Eye (tissue), 1 donor: Measurements from ENCODE around the gene C3orf52.
"Not testable (repeated sequence)": the region's sequence is repeated elsewhere in the genome, so short reads cannot be mapped to it uniquely, and the experiment has no call there.

Experiments used
- DNase-seq: peaks from one replicate; pipeline ENCODE4 v3.0.0-alpha.2; 2015

Gene C3orf52, protein sequence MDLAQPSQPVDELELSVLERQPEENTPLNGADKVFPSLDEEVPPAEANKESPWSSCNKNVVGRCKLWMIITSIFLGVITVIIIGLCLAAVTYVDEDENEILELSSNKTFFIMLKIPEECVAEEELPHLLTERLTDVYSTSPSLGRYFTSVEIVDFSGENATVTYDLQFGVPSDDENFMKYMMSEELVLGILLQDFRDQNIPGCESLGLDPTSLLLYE

DNA sequence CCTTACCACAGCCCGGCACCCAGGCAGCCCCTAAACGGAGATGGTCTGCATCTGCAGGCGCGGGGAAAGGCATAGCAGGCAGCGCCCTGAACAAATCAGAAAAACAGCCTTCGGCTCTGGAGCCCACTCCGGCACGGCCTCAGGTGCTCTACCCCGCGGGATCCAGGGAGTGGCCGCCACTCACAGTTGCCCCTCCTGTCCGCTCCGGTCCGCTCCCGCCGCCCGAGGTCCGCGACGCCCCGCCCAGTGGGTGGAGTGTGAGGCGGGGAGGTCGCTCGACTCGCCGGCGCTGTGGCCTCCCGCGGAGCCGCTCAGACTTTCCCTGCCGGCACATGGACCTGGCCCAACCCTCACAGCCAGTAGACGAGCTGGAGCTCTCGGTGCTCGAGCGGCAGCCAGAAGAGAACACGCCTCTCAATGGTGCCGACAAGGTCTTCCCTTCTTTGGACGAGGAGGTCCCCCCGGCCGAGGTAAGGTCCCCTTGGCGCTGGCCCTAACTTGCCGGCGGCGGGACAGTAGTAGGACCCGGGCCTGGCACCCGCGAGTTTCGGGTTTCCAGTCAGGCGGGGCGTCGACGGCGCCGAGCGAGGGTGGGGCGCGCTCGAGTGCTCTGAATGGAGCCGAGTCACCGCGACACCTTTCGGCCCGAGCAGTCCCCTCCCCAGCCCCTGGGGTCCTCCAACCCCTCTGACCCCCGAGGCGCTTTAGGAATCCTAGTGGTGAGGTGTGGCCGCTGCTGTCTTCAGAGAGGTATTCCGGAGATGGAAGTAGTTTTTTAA, at the start of gene C3orf52:
Gene C3orf52 (plus strand): TSS at position 314 of the 779 bp plus-strand sequence. CDS start 19 bp downstream, at position 333.
- peak; percentile 86 for DNase-seq

DNA sequence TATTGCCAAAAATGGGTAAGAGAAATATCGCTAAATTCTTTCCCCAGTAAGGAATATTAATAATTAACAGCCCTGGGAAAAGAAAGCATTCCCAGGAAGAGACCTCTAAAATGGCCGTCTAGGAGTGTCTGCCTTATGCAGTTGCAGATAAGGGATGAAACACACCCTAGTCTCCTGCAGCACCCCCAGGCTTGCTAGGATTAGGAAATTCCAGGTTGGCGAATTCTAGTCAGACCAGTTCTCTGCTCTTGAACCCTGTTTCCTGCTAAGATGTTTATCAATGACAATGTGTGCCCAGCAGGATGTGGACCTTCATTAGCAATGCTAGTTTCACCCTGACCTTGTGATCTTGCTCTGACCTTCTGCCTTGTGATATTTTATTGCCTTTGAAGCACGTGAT, 49.0 kb upstream of the C3orf52 start:
- not testable (repeated sequence) for DNase-seq

GRCh38 chr3:112038863-112039262, 47.3 kb upstream of the C3orf52 start:
- DNase-seq: peak; percentile 66

DNA sequence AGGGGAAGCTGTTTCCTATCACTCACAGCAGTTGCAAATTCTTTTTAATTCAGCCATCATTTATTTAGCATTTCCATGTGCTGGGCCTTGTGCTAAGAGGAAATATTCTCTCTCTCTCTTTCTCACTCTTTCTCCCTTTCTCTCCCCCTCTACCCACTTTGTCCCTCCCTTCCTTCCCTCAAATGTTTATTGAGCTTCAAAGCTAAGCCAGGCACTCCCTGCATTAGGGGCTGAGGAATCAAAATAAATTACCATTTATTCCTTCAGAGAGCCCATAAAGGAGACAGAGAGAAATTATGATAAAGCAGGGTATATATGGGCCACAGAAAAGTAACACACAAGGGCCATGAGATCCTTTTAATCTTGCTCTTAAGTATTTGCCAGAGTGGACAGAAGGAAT, 44.9 kb upstream of the C3orf52 start:
- no peak for DNase-seq

- DNase-seq: peak; percentile 62
Observed at GRCh38 chr3:112042842-112043280, 43.3 kb upstream of the C3orf52 start.

DNA sequence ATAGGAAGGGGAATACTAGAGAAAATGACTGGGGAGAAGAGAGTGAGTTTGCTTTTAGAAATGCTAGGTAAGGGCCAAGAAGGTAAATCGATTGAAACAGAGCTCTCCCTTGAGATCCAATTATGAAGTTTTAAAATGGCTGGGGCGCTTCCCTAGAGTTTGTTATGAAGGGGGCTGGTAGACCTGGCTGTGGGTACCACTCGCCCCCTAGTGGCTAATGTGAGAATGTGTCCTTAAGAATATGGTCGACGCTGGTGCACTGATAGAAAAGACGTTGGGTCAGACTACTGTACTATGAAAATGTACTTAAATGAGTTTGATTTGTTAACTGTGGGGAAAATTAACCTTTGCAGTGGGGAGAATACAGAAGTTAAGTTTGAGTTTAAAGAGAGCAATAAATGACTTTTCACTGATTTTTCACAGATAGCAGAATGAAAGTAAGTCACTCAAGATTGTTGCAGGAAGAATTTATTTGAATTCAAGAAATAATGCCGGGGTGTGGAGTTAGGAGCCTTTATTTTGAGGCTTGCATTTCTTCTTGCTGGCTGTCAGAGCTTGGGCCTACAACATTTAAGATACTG, 42.5 kb upstream of the C3orf52 start:
- DNase-seq: peak; percentile 87

- no peak for DNase-seq
Observed at GRCh38 chr3:112046599-112046998, 39.6 kb upstream of the C3orf52 start.

DNA sequence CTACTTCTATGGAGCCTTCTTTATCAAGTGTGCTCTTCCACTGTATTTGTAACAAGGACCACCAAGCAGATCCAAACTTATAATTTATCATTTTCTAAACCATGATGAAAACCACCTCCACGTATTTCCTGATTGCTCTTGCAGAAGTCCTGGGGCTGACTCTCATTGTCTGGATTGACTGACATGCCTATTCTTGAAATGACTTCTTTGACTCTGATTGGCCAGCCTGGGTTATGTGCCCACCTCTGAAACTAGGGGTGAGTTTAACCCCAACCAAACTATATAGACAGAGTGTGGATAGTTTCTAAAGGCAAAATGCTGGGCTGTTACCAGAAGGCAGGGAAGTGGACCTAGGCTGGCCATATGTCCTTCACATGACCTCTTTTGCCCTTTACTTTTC, 38.9 kb upstream of the C3orf52 start:
- no peak for DNase-seq

GRCh38 chr3:112048911-112049310, 37.3 kb upstream of the C3orf52 start:
- DNase-seq: no peak

DNA sequence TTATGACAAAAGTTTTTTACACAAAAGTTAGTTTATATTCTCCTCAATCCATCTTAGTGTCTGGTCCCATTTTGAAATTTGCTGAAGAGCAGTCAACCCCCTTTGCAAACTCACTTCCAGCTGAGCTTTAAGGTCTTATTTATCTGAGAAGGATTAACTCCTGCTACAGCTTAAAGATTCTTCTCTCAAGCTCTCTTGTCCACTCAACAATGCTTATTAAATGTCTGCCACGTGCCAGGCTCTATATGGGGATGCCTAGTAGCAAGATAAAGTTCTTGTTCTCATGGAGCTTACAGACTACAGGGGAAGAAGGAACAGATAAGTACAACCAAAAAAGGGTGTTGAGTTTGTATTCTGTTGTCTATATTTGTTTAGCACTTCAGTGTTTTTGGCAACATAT, 33.0 kb upstream of the C3orf52 start:
- DNase-seq: no peak

DNA sequence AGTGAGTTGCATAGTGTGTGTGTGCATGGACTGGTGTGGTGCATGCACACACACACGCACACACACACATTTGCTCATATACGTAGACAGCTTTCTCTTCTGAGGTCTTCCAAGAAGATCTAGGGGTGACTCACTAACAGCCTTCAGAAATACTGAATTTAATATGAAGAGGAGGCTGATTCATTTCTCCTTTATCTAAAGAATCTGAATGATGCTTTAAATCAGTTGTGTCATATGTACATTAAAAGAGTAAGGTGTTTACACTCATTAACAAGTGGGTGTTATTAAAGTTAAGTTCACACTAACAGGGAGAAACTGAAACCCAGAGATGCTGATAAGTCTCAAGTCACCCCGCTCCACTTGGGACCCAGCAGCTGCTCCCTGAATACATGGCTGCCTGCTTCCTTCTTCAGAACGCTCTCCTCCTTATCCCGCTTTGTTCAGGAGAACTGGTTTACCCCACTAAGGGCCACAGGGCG, 29.7 kb upstream of the C3orf52 start:
- no peak for DNase-seq

GRCh38 chr3:112059497-112059896, 26.7 kb upstream of the C3orf52 start:
- no peak for DNase-seq

- DNase-seq: peak; percentile 22
Observed at GRCh38 chr3:112061152-112061551, 25.0 kb upstream of the C3orf52 start.

GRCh38 chr3:112072387-112073060, 13.7 kb upstream of the C3orf52 start:
- DNase-seq: not testable (repeated sequence)

DNA sequence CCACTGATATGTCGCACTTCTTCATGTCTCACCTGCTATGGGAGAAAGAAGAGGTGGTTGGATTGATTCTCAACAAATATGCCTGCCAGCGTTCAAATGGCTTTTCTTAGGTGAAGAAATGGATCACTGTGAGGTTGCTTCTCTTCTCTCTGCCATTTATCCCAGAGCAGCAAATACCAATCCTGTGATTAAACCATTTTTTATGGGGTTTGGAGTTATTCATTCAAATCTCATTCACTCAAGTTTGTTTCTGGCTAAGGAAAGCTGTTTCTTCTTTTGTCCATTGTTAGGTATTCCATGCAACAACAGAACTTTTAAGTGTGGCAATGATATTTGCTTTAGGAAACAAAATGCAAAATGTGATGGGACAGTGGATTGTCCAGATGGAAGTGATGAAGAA, 12.2 kb upstream of the C3orf52 start:
- DNase-seq: no peak

DNA sequence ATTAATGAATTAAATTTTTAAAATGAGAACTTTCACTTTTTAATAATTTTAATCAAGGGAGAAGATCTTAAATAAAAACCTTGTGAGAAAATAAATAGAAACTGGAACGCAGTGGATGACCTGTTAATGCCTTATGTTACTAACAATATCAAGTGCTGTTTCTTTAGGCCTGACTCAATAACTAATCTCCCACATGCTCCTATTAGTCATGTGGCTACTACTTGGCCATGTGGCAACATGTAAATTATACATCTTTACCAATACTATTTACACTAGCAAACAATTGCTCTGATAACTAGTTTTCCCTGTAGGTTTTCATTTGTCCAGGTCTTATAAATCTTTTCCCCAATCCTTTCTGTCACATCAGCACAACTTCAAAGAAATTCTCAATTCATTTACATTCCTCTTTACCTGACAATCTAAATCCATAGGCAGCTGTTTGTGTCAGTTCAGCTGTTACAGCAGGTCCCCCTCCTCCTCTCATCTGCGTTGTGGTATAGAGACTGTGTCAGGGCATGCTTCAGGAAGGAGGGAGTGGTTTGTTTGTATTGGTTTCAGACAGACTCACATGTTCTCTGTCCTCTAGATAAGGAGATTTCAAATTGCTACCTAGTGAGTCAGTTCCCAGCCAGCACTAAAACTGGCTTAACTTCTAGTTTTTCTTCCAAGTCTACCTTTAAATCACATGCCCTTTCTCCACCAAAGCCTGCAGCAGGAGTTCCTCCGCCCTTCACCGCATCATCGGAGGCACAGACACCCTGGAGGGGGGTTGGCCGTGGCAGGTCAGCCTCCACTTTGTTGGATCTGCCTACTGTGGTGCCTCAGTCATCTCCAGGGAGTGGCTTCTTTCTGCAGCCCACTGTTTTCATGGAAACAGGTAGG, 11.3 kb upstream of the C3orf52 start:
- peak; percentile 48 for DNase-seq

DNA sequence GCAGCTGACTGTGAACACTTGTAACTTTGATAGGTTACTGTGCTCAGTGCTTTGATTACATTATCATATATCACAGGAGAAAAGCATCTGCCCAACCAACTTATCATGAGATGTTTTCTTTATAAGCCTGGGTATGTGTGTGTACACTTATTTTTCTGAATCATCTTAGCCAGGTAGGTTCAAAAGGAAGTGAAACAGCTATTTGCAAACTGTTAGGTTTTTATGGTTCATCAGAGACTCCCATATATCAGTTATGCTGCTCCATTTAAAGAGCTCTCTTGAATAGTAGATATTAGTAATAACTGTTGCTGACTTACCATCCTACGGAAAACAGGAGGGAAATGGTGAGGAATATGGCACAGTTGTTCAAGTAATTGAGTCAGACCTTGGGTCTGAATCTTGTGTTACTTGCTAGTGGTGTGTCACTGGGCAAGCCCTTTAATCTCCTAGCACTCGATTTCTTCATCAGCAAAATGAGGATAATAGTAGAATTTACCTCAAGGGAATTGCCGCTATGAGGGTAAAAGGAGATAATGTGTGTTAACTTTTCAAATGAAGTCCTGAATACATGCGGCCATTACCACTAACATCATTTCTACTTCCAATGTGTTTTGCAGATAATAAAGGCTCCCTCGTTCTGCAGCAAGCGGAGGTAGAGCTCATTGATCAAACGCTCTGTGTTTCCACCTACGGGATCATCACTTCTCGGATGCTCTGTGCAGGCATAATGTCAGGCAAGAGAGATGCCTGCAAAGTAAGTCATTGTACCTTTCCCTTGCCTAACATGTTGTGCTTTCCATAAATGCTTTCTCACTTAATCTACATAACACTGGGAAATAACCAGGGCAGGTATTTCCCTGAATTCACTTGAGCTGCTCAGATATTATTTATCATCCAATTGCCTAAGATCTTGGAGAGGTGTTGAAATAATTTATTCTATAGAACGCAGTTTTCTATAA, 7.8 kb upstream of the C3orf52 start:
- DNase-seq: no peak

DNA sequence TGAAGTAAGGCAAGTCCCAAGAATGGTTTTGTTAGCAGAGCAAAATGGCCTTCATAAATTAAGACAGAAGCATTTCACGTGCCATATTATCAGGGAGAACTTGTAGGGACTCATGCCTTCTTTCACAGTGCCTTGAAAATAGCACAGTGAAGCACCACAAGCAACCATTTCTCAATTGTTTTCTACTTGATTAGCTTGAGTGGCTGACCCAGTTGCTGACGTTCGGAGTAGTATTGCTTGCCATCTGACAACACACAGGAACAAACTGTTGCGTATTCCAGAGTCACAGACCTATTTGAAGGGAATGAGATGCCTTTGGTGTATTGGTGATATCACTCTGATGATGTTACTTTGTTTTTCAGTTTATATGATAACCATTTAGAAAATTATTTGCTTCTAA, 3.0 kb upstream of the C3orf52 start:
- no peak for DNase-seq

DNA sequence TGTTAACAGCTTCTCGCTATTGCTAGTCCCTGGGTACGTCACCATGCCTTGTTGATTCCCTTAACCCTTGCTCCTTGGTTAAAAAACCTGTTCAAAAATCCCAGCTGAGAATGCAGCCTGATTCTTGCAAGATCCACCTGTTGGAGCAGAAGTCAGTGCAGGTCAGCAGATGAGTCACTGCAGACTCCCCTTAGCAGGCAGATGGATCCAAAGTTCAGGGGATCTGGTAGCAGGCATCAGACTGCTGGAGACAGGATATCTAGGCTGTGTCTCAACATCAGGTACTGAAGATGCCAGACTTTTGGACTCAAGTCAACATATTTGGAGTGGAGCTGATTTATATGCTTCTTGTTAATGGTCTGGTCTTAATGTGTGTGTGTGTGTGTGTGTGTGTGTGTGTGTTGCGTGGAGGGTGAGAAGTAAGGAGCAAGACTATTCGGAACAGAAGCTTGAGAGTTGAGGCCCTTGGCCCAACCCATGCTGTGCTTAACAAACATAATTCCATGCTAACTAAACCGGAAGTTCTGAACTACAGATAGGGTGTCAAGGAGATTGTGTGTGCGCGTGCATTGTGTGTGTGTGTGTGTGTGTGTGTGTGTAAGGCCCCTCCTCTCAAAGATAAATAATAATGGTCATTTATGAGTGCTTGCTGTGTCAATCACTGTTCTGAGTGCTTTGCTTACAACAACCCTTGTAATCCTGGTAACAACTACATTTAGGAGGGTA, 1.0 kb upstream of the C3orf52 start:
- DNase-seq: no peak

- DNase-seq: no peak
Observed at GRCh38 chr3:112085735-112086075, 484 bp upstream of the C3orf52 start.
